HCT116 (cell line): ENCODE data around the gene SMARCE1. TPM values are rescaled to one million over a fixed set of nuclear protein-coding genes. Genes with fewer than 3 reads are reported as not detected.

Experiments
- ATAC-seq: fragments of 200-7000 bp; cut with Tn5 transposase; 2 replicates; pipeline ENCODE4 v1.9.1; 2020; ENCODE audit warnings: mild to moderate bottlenecking, moderate library complexity
- BruUV-seq: library from RNA; stranded (reverse); fragments of 400-500 nt; replicated peaks from 2 replicates; lab custom pipeline; 2021; lab: Mats Ljungman, UMichigan
- CTCF ChIA-PET: fragments of 300-600 bp; sonication (Branson Sonifier 250); formaldehyde crosslinking; loops from one replicate; lab custom pipeline; 2021; ENCODE audit warnings: antibody characterized with exemption; lab: Charles Lee
- POLR2A ChIA-PET: fragments of 300-600, 350-600 bp; sonication (Branson Sonifier 250); formaldehyde crosslinking; loops from one replicate; lab custom pipeline; 2021; ENCODE audit warnings: antibody characterized with exemption; lab: Charles Lee
- RAD21 ChIA-PET, 2 experiments: fragments of 300-600 bp; sonication (Branson Sonifier 250); formaldehyde crosslinking; loops; one replicate each; lab custom pipeline; 2023; ENCODE audit warnings: low total read pairs in 2 of 2; ENCODE audit not compliant: uncharacterized antibody in 2 of 2, unreplicated experiment in 2 of 2, low non-redundant PET in 1 of 2; lab: Charles Lee
- DNase-seq: peaks from one replicate; pipeline ENCODE4 v3.0.0-alpha.2; 2010; ENCODE audit warnings: low read depth, low spot score
- H2AFZ ChIP-seq: fragments of 200-600 bp; shearing (Covaris generic), sonication (generic); 2 replicates; pipeline ENCODE4 v1.6.1; 2017; ENCODE audit warnings: low read depth, mixed run types, mixed read lengths, antibody characterized with exemption, low read length; ENCODE audit not compliant: poor library complexity, severe bottlenecking
- H3K27ac ChIP-seq: 2 replicates; pipeline ENCODE4 v1.5.1; 2012; ENCODE audit warnings: low read depth, low read length
- H3K27me3 ChIP-seq: fragments of 200-600 bp; sonication (generic); 2 replicates; pipeline ENCODE4 v1.6.1; 2016; ENCODE audit warnings: mixed run types, low read length, mixed read lengths; ENCODE audit not compliant: insufficient read depth
- H3K36me3 ChIP-seq, 2 experiments: fragments of 200-500 bp in 1 of 2; fragments of 200-600 bp in 1 of 2; sonication (Bioruptor generic) in 1 of 2; sonication (generic) in 1 of 2; 2 replicates each; pipeline versions ENCODE4 v1.5.1 to v1.6.1; 2014 to 2016; ENCODE audit warnings: low read length in 2 of 2, inconsistent platforms in 1 of 2, mixed read lengths in 1 of 2, mixed run types in 1 of 2; ENCODE audit not compliant: insufficient read depth in 2 of 2, control insufficient read depth in 1 of 2
- H3K4me1 ChIP-seq, 2 experiments: fragments of 200-600 bp in 1 of 2; sonication (generic) in 1 of 2; 2 replicates each; pipeline versions ENCODE4 v1.5.1 to v1.6.1; 2012 to 2017; ENCODE audit warnings: low read length in 2 of 2, inconsistent platforms in 1 of 2, mild to moderate bottlenecking in 1 of 2, mixed read lengths in 1 of 2, mixed run types in 1 of 2, moderate library complexity in 1 of 2; ENCODE audit not compliant: insufficient read depth in 2 of 2, control insufficient read depth in 1 of 2
- H3K4me2 ChIP-seq: fragments of 200-600 bp; sonication (generic); 2 replicates; pipeline ENCODE4 v1.6.1; 2017; ENCODE audit warnings: mixed run types, low read length, mixed read lengths
- H3K4me3 ChIP-seq, 2 experiments: fragments of 200-600 bp in 1 of 2; sonication (generic) in 1 of 2; replicated peaks in 1 of 2; 2 replicates each; pipeline ENCODE4 v1.5.1; 2011 to 2016; ENCODE audit warnings: low read length in 2 of 2, control low read depth in 1 of 2, low read depth in 1 of 2, mild to moderate bottlenecking in 1 of 2, mixed read lengths in 1 of 2, mixed run types in 1 of 2
- H3K79me2 ChIP-seq: fragments of 200-600 bp; sonication (generic); 2 replicates; pipeline ENCODE4 v1.6.1; 2017; ENCODE audit warnings: mild to moderate bottlenecking, mixed run types, low read length, moderate library complexity, mixed read lengths; ENCODE audit not compliant: insufficient read depth
- H3K9ac ChIP-seq: fragments of 200-600 bp; sonication (generic); 2 replicates; pipeline ENCODE4 v1.6.1; 2016; ENCODE audit warnings: low read length, mixed read lengths
- H3K9me2 ChIP-seq: fragments of 200-600 bp; sonication (generic), shearing (Covaris generic); 2 replicates; pipeline ENCODE4 v1.6.1; 2017; ENCODE audit warnings: mixed run types, mild to moderate bottlenecking, moderate library complexity; ENCODE audit not compliant: insufficient read depth
- H3K9me3 ChIP-seq, 2 experiments: fragments of 200-500 bp in 1 of 2; fragments of 200-600 bp in 1 of 2; sonication (Bioruptor generic) in 1 of 2; sonication (generic) in 1 of 2; 2 replicates each; pipeline ENCODE4 v1.6.1; 2014 to 2017; ENCODE audit warnings: low read length in 2 of 2, mixed read lengths in 2 of 2, inconsistent platforms in 1 of 2, low read depth in 1 of 2, mild to moderate bottlenecking in 1 of 2, mixed run types in 1 of 2, moderate library complexity in 1 of 2; ENCODE audit not compliant: control insufficient read depth in 1 of 2, insufficient read depth in 1 of 2
- H4K20me1 ChIP-seq: fragments of 200-600 bp; sonication (generic), shearing (Covaris generic); 2 replicates; pipeline ENCODE4 v1.6.1; 2017; ENCODE audit warnings: mixed run types, mild to moderate bottlenecking, moderate library complexity; ENCODE audit not compliant: insufficient read depth
- CBX3 ChIP-seq: IDR thresholded peaks from 2 replicates; pipeline ENCODE4 v1.6.1; 2012; ENCODE audit warnings: low read depth
- EGR1 ChIP-seq: IDR thresholded peaks from 2 replicates; pipeline ENCODE4 v1.6.1; 2012; ENCODE audit warnings: low read depth
- EZH2phosphoT487 ChIP-seq: fragments of 200-600 bp; IDR thresholded peaks from 2 replicates; pipeline ENCODE4 v1.6.1; 2018; ENCODE audit warnings: antibody characterized with exemption, borderline replicate concordance
- FOSL1 ChIP-seq: IDR thresholded peaks from 2 replicates; pipeline ENCODE4 v1.6.1; 2012; ENCODE audit warnings: low read depth
- POLR2A ChIP-seq: IDR thresholded peaks from 2 replicates; pipeline ENCODE4 v1.7.0; 2011; ENCODE audit warnings: borderline replicate concordance; ENCODE audit not compliant: insufficient read depth, insufficient read length; ENCODE audit errors: extremely low read depth
- RAD21 ChIP-seq: IDR thresholded peaks from 2 replicates; pipeline ENCODE4 v1.6.1; 2012; ENCODE audit warnings: low read depth, mild to moderate bottlenecking
- REST ChIP-seq: IDR thresholded peaks from 2 replicates; pipeline ENCODE4 v1.6.1; 2012; ENCODE audit warnings: low read depth
- SP1 ChIP-seq: IDR thresholded peaks from 2 replicates; pipeline ENCODE4 v1.6.1; 2012; ENCODE audit warnings: low read depth
- TCF7L2 ChIP-seq: IDR thresholded peaks from 2 replicates; pipeline ENCODE4 v1.7.0; 2011; ENCODE audit warnings: borderline replicate concordance, inconsistent platforms; ENCODE audit not compliant: insufficient read depth, insufficient read length; ENCODE audit errors: extremely low read depth
- YY1 ChIP-seq: IDR thresholded peaks from 2 replicates; pipeline ENCODE4 v1.6.1; 2011; ENCODE audit warnings: low read length, low read depth, moderate library complexity, mild to moderate bottlenecking; ENCODE audit not compliant: insufficient replicate concordance; ENCODE audit errors: extremely low read depth
- intact Hi-C: fragments of 100-400 bp; cut with micrococcal nuclease; formaldehyde crosslinking; loops from 2 replicates; pipeline ENCODE4 v1.10.0; 2022
- total RNA-seq: library from RNA; stranded (reverse); gene quantifications from one replicate; pipeline ENCODE4 v1.2.1, GENCODE V29; 2021; ENCODE audit not compliant: unreplicated experiment
- TF ChIP-seq, protein P1 (sequence below): IDR thresholded peaks from 2 replicates; pipeline ENCODE4 v1.6.1; 2011; ENCODE audit warnings: mild to moderate bottlenecking, low read length, moderate library complexity; ENCODE audit not compliant: insufficient replicate concordance; ENCODE audit errors: extremely low read depth
- TF ChIP-seq, protein P2 (sequence below): IDR thresholded peaks from 2 replicates; pipeline ENCODE4 v1.6.1; 2012

Gene SMARCE1
- total RNA-seq, 1 experiment from 2014 or later: 136 TPM

- no peak for ATAC-seq
- H3K9ac ChIP-seq: no peak overlapping the region
- H2AFZ ChIP-seq: no peak overlapping the region
- ChIA-PET RAD21 (no interaction called here), POLR2A (no interaction called here), CTCF (interaction anchor here (0.6 to 0.9 kb wide), 2 partner anchors 12 to 416 kb away, joined by 3 to 4 read pairs; no protein-coding TSS in a partner anchor)
- H3K4me2 ChIP-seq: no peak overlapping the region
- no peak for DNase-seq
- no peaks in the 10 kb centered on the region for H3K36me3 ChIP-seq
- no peaks in the 10 kb centered on the region for H3K27me3 ChIP-seq
- intact Hi-C loops: no loop called here
- H3K4me1 ChIP-seq: no peaks in the 10 kb centered on the region
- no peaks in the 10 kb centered on the region for H3K9me2 ChIP-seq
- H3K79me2 ChIP-seq: no peaks in the 10 kb centered on the region
- no TSS peak for BruUV-seq
- H4K20me1 ChIP-seq: no peaks in the 10 kb centered on the region
- no peak overlapping the region for H3K27ac ChIP-seq
- H3K9me3 ChIP-seq: no peaks in the 10 kb centered on the region
- TF ChIP-seq YY1 (no peak), POLR2A (no peak), CBX3 (no peak), REST (no peak), SP1 (no peak), EGR1 (no peak), EZH2phosphoT487 (no peak), TCF7L2 (no peak), RAD21 (no peak), FOSL1 (no peak)
- TF ChIP-seq, protein P1, sequence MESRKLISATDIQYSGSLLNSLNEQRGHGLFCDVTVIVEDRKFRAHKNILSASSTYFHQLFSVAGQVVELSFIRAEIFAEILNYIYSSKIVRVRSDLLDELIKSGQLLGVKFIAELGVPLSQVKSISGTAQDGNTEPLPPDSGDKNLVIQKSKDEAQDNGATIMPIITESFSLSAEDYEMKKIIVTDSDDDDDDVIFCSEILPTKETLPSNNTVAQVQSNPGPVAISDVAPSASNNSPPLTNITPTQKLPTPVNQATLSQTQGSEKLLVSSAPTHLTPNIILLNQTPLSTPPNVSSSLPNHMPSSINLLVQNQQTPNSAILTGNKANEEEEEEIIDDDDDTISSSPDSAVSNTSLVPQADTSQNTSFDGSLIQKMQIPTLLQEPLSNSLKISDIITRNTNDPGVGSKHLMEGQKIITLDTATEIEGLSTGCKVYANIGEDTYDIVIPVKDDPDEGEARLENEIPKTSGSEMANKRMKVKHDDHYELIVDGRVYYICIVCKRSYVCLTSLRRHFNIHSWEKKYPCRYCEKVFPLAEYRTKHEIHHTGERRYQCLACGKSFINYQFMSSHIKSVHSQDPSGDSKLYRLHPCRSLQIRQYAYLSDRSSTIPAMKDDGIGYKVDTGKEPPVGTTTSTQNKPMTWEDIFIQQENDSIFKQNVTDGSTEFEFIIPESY: no peak
- TF ChIP-seq, protein P2, sequence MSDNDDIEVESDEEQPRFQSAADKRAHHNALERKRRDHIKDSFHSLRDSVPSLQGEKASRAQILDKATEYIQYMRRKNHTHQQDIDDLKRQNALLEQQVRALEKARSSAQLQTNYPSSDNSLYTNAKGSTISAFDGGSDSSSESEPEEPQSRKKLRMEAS: no peak
- H3K4me3 ChIP-seq: no peak overlapping the region
These were observed 40.0 kb downstream of the SMARCE1 start for GRCh38 chr17:40607641-40608040.
